ENCODE data around the gene RPL36A. TPM values are rescaled to one million over a fixed set of nuclear protein-coding genes. Genes with fewer than 3 reads are reported as not detected.

The RPL36A gene
- total and polyA plus RNA-seq, 2 of the 13 experiments (the other 11 are each of a cell fraction or from before 2014, with no cell fraction given): 1,152 to 1,716 TPM

DNA sequence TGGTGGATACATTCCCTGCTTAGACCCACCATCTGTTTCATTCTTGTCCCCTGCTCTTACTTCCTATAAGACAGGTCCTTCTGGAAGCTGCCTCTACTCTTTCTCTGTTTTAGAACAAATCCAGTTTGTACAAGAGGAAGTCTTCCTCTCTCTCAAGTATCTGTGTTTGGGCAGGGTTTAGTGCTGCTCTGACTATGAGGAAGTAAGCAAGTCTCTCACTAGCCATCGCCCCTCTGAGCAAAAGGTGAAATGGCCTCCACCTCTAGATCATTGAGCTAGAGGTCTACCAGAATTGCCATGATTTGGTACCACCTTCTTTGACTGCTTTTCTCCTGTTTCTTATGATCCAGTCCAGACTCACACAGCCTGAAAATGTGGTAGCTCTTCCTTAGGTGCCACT, 13.3 kb upstream of the RPL36A start:
- no peak for ATAC-seq
- Histone ChIP-seq H3K4me2 (ENCODE audit: low read depth, low read length) (no peak overlapping the region), H2AFZ (ENCODE audit: low read length) (no peak overlapping the region), H3K36me3 (replicated peaks in 1 of 2; ENCODE audit: control insufficient read depth in 1 of 2, insufficient read depth in 2 of 2, low read length in 2 of 2) (no peaks in the 10 kb centered on the region), H3K27ac (ENCODE audit: extremely low read length, insufficient read depth, low read length) (no peak overlapping the region), H3K4me3 (replicated peaks in 1 of 3; ENCODE audit: insufficient read depth in 1 of 3, low read depth in 2 of 3, low read length in 3 of 3) (no peak overlapping the region), H3K79me2 (ENCODE audit: insufficient read depth, low read length) (no peaks in the 10 kb centered on the region), H3K27me3 (ENCODE audit: control insufficient read depth in 1 of 2, insufficient read depth in 2 of 2, low read length in 2 of 2) (no peaks in the 10 kb centered on the region), H4K20me1 (ENCODE audit: insufficient read depth, low read length) (no peaks in the 10 kb centered on the region), H3K9me3 (ENCODE audit: low read length) (no peaks in the 10 kb centered on the region), H3K4me1 (ENCODE audit: insufficient read depth, low read length) (no peaks in the 10 kb centered on the region), H3K9ac (ENCODE audit: insufficient read depth, low read depth, low read length) (no peak overlapping the region)
- FAIRE-seq: no peak
- intact Hi-C loops (cut with micrococcal nuclease; ENCODE audit: unreplicated experiment) (no loop called here), in situ Hi-C loops (cut with HindIII; ENCODE audit: extremely low pct_ligation_motif_present, low pct_unique_long_range_greater_than_20kb) (no loop called here)
- BruUV-seq (replicated peaks): no TSS peak
- POLR2A ChIA-PET: interaction anchor here (1.1 kb wide), 1 partner anchor 13 kb away, joined by 3 read pairs; the partner anchor contains the start of gene RPL36A
- DNase-seq (ENCODE audit: low spot score): no peak
- WGBS (ENCODE audit: low lambda C conversion rate): no CpG with 5 or more reads among the region's 1 CpG
- CTCF ChIA-PET (ENCODE audit: low intra/inter-chr PET ratio, low total read pairs): no interaction called here
- TF ChIP-seq ZNF644 (CRISPR knock-in tag; IDR thresholded peaks at IDR 0.05; ENCODE audit: low read depth) (no peak), KDM6A (CRISPR knock-in tag; IDR thresholded peaks at IDR 0.05; ENCODE audit: low read depth) (no peak), TOPORS (CRISPR knock-in tag; IDR thresholded peaks at IDR 0.05) (no peak), ZNF260 (CRISPR knock-in tag; IDR thresholded peaks at IDR 0.05; ENCODE audit: borderline replicate concordance, low read depth) (no peak), MATR3 (CRISPR knock-in tag; IDR thresholded peaks at IDR 0.05) (no peak), HIVEP1 (CRISPR knock-in tag; IDR thresholded peaks at IDR 0.05) (no peak), ZNF792 (CRISPR knock-in tag; IDR thresholded peaks at IDR 0.05) (no peak), ZMYM2 (CRISPR knock-in tag; IDR thresholded peaks at IDR 0.05) (no peak), NFIC (IDR thresholded peaks at IDR 0.05; ENCODE audit: low read length) (no peak), ELF3 (CRISPR knock-in tag; IDR thresholded peaks at IDR 0.05) (no peak), U2AF1 (optimal IDR thresholded peaks at IDR 0.05; ENCODE audit: low read depth, low read length) (no peak)
- TF ChIP-seq, protein P1, sequence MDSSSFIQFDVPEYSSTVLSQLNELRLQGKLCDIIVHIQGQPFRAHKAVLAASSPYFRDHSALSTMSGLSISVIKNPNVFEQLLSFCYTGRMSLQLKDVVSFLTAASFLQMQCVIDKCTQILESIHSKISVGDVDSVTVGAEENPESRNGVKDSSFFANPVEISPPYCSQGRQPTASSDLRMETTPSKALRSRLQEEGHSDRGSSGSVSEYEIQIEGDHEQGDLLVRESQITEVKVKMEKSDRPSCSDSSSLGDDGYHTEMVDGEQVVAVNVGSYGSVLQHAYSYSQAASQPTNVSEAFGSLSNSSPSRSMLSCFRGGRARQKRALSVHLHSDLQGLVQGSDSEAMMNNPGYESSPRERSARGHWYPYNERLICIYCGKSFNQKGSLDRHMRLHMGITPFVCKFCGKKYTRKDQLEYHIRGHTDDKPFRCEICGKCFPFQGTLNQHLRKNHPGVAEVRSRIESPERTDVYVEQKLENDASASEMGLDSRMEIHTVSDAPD (CRISPR knock-in tag; IDR thresholded peaks at IDR 0.05): no peak
- TF ChIP-seq, protein P2, sequence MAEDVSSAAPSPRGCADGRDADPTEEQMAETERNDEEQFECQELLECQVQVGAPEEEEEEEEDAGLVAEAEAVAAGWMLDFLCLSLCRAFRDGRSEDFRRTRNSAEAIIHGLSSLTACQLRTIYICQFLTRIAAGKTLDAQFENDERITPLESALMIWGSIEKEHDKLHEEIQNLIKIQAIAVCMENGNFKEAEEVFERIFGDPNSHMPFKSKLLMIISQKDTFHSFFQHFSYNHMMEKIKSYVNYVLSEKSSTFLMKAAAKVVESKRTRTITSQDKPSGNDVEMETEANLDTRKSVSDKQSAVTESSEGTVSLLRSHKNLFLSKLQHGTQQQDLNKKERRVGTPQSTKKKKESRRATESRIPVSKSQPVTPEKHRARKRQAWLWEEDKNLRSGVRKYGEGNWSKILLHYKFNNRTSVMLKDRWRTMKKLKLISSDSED (CRISPR knock-in tag; IDR thresholded peaks at IDR 0.05): no peak
- TF ChIP-seq, protein P3, sequence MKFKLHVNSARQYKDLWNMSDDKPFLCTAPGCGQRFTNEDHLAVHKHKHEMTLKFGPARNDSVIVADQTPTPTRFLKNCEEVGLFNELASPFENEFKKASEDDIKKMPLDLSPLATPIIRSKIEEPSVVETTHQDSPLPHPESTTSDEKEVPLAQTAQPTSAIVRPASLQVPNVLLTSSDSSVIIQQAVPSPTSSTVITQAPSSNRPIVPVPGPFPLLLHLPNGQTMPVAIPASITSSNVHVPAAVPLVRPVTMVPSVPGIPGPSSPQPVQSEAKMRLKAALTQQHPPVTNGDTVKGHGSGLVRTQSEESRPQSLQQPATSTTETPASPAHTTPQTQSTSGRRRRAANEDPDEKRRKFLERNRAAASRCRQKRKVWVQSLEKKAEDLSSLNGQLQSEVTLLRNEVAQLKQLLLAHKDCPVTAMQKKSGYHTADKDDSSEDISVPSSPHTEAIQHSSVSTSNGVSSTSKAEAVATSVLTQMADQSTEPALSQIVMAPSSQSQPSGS (CRISPR knock-in tag; IDR thresholded peaks at IDR 0.05): no peak
- TF ChIP-seq, protein P4, sequence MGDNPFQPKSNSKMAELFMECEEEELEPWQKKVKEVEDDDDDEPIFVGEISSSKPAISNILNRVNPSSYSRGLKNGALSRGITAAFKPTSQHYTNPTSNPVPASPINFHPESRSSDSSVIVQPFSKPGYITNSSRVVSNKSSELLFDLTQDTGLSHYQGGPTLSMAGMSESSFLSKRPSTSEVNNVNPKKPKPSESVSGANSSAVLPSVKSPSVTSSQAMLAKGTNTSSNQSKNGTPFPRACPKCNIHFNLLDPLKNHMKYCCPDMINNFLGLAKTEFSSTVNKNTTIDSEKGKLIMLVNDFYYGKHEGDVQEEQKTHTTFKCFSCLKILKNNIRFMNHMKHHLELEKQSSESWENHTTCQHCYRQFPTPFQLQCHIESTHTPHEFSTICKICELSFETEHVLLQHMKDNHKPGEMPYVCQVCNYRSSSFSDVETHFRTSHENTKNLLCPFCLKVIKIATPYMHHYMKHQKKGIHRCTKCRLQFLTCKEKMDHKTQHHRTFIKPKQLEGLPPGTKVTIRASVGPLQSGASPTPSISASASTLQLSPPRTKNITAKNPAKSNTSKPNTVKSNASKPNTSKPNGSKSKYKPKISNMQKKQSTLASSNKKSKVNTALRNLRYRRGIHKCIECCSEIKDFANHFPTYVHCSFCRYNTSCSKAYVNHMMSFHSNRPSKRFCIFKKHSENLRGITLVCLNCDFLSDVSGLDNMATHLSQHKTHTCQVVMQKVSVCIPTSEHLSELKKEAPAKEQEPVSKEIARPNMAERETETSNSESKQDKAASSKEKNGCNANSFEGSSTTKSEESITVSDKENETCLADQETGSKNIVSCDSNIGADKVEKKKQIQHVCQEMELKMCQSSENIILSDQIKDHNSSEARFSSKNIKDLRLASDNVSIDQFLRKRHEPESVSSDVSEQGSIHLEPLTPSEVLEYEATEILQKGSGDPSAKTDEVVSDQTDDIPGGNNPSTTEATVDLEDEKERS (CRISPR knock-in tag; IDR thresholded peaks at IDR 0.05): no peak
- TF ChIP-seq, protein P5, sequence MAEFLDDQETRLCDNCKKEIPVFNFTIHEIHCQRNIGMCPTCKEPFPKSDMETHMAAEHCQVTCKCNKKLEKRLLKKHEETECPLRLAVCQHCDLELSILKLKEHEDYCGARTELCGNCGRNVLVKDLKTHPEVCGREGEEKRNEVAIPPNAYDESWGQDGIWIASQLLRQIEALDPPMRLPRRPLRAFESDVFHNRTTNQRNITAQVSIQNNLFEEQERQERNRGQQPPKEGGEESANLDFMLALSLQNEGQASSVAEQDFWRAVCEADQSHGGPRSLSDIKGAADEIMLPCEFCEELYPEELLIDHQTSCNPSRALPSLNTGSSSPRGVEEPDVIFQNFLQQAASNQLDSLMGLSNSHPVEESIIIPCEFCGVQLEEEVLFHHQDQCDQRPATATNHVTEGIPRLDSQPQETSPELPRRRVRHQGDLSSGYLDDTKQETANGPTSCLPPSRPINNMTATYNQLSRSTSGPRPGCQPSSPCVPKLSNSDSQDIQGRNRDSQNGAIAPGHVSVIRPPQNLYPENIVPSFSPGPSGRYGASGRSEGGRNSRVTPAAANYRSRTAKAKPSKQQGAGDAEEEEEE (CRISPR knock-in tag; IDR thresholded peaks at IDR 0.05; ENCODE audit: borderline replicate concordance): no peak
